Activated naive CD4-positive, alpha-beta T cell treated with anti-CD3 and anti-CD28 coated beads for 36 hours (primary cell): ENCODE results near the gene STX18. TPM values are rescaled to one million over a fixed set of nuclear protein-coding genes. Genes with fewer than 3 reads are reported as not detected.
"Not testable (repeated sequence)": the region's sequence is repeated elsewhere in the genome, so short reads cannot be mapped to it uniquely, and the experiment has no call there.

Experiments
- CTCF ChIA-PET: fragments of 350-600 bp; sonication (Branson Sonifier 250); formaldehyde crosslinking; loops from one replicate; lab custom pipeline; 2021; ENCODE audit warnings: antibody characterized with exemption; lab: Charles Lee
- DNase-seq: peaks from one replicate; pipeline ENCODE4 v3.0.0-alpha.2; 2020
- H3K27ac Mint-ChIP-seq: one replicate; pipeline ENCODE4 v1.8.0; 2021; ENCODE audit warnings: mild to moderate bottlenecking, mixed read lengths
- H3K27me3 Mint-ChIP-seq: one replicate; pipeline ENCODE4 v1.8.0; 2021; ENCODE audit warnings: low read depth, mixed read lengths
- H3K36me3 Mint-ChIP-seq: one replicate; pipeline ENCODE4 v1.8.0; 2021; ENCODE audit warnings: low read depth, mixed read lengths
- H3K4me1 Mint-ChIP-seq: one replicate; pipeline ENCODE4 v1.8.0; 2021; ENCODE audit warnings: low read depth, mixed read lengths
- H3K4me3 Mint-ChIP-seq: one replicate; pipeline ENCODE4 v1.8.0; 2021; ENCODE audit warnings: mild to moderate bottlenecking, moderate library complexity, mixed read lengths
- H3K9me3 Mint-ChIP-seq: one replicate; pipeline ENCODE4 v1.8.0; 2021; ENCODE audit warnings: mixed read lengths
- intact Hi-C: fragments of 100-400 bp; cut with micrococcal nuclease; formaldehyde crosslinking; loops from one replicate; pipeline ENCODE4 v1.15.1; 2023
- total RNA-seq, 2 experiments: library from RNA; stranded (reverse); gene quantifications; one replicate each; pipeline ENCODE4 v1.2.3, GENCODE V29; 2021

STX18 gene
- total RNA-seq, 2 experiments from 2014 or later, result 18.3 to 19.0 TPM

DNA sequence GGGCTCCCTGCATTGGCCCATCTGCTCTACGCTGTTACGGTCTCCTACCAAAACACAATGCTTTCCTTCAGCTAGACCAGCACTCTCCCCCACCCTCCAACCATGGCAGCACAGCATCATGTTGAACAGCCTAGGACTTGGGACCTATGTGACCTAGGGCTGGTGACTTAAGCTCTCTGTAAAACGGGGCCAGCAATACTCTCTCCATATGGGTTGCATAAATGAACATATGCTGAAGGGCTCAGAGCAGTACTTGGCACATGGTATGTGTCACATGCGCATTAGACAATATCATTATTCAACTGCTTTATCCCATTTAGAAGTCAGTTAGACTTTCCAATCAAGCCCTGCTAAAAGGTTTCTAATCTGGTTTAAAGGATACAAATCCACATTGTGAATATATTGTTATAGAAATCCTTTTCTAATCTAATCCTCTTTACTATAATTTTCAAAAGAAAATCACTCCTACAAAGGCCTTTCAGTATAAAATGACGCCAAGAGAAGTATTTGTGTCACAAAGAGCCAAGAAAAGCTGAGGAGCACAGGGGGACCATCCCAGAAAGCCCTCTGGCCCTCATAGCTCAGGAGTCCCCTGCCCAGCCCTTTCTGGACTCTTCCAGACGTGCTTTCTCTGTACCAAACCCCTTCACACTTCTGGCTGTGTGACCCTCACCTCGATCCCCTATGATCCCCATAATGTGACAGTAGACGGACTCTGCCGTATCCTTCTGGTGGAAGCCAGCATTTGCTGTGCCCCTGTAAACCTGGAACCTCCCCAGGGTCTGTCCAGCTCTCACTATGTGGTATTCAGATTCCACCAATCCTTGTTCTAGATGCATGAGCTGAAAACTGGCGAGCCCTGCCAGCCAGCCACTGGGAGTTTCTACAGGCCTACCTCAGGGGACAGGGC is 112.6 kb downstream of the STX18 start:
- H3K9me3 Mint-ChIP-seq, result no peaks in the 10 kb centered on the region
- DNase-seq, result no peak
- peaks cover 2% of the 10 kb centered on the region for H3K4me1 Mint-ChIP-seq
- intact Hi-C loops, result no loop called here
- CTCF ChIA-PET, result interaction anchor here (1.0 to 2.5 kb wide), 4 partner anchors 8 to 178 kb away, joined by 3 to 10 read pairs (median 4); no protein-coding TSS in a partner anchor
- H3K4me3 Mint-ChIP-seq, result no peak overlapping the region
- no peaks in the 10 kb centered on the region for H3K27me3 Mint-ChIP-seq
- H3K36me3 Mint-ChIP-seq, result peaks cover 2% of the 10 kb centered on the region
- H3K27ac Mint-ChIP-seq, result no peak overlapping the region

DNA sequence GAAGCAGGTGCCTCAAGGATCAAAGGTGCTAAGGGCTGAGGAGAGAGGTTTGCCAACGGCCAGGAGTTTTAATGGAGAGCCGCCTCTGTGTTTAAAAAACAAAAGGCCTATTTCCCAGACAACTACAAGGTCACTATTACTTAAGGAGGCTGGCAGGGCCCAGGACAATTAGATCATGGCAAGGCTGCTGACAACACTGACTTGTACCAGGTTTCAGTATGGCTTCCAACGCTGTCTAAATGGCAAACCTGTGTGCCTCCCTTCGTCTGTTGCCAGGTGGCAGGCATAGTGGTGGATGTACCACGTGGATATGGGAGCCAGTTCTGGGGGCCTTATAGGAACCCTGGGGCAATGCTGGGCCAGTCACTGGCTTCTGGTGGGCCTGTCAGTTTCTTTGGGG is 114.0 kb downstream of the STX18 start:
- H3K27me3 Mint-ChIP-seq, result no peaks in the 10 kb centered on the region
- no peak for DNase-seq
- intact Hi-C loops, result no loop called here
- no peaks in the 10 kb centered on the region for H3K9me3 Mint-ChIP-seq
- no peaks in the 10 kb centered on the region for H3K36me3 Mint-ChIP-seq
- peaks cover 2% of the 10 kb centered on the region for H3K4me1 Mint-ChIP-seq
- CTCF ChIA-PET, result interaction anchor here (0.5 kb wide), 1 partner anchor 74 kb away, joined by 3 read pairs; no protein-coding TSS in a partner anchor
- no peak overlapping the region for H3K27ac Mint-ChIP-seq
- H3K4me3 Mint-ChIP-seq, result no peak overlapping the region

DNA sequence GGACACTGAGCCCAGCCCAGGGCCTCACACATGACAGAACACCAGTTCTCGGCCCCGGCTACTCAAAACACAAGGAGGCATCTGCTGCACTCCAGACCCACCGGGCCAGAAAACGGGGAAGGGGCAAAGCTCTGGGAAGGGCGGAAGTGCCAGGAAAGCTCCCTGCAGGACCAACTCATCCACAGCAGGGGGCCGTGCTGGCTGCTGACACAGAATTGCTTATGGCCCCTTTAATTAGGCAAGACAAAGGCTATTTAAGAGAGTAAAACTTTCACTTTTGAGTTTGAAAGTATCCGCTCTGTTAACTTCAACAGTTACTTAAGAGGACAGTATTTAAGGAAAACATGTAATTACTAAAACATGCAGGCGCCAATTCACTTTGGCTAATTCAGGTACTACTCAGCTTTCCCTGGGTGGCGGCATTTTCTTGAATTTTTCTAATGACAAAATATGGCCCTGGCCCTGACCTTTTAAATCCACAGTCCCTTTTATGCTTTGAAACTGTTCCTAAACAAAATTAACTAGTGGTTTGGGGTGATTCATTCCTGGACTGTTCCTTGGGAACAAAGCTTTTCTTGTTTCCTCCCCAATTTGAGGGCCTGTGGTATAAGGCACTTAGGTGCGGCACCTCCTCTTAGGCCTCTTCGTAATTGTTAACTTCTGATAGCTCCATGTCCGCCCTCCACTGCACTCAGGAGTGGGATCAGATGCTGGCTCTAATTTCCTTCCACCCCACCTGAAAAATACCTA is 114.6 kb downstream of the STX18 start:
- Mint-ChIP-seq H3K4me3 (no peak overlapping the region), H3K9me3 (no peaks in the 10 kb centered on the region), H3K27ac (no peak overlapping the region), H3K27me3 (no peaks in the 10 kb centered on the region), H3K36me3 (peaks cover 3% of the 10 kb centered on the region), H3K4me1 (peaks cover 2% of the 10 kb centered on the region)
- CTCF ChIA-PET, result interaction anchor here (0.5 kb wide), 1 partner anchor 73 kb away, joined by 3 read pairs; no protein-coding TSS in a partner anchor
- DNase-seq, result no peak
- intact Hi-C loops, result no loop called here

DNA sequence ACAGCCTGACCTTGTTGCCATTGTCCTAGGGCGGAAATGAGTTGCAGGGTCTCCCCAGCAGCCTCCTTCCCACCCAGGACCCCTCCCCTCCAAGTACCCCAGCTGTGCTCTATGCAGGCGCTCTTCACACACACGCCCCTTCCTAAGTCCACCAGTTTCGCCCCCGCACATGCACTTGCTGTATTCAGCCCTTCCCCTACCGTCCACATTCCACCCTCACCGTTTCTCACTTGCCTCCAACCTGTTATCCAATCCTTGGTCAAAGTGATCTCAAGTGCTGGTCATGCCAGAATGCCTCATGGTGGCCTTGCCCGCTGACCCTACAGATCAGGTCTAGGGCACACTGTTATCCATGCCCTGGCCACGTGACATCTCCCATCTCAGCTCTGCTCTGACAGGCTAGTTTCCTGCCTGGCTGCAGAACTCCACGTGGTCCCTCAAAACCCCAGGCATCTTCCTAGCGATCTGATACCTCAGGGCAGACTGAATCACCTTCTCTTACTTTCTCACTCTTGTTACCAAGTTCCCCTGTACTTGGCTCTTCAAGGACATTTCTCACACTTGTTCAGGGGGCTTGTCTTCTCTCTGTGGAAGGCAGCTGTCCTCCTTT is 115.2 kb downstream of the STX18 start:
- Mint-ChIP-seq H3K27ac (peak overlapping the region; percentile 9), H3K4me1 (peaks cover 2% of the 10 kb centered on the region), H3K27me3 (no peaks in the 10 kb centered on the region), H3K36me3 (peaks cover 4% of the 10 kb centered on the region), H3K4me3 (no peak overlapping the region), H3K9me3 (no peaks in the 10 kb centered on the region)
- intact Hi-C loops, result no loop called here
- no peak for DNase-seq
- CTCF ChIA-PET, result no interaction called here

DNA sequence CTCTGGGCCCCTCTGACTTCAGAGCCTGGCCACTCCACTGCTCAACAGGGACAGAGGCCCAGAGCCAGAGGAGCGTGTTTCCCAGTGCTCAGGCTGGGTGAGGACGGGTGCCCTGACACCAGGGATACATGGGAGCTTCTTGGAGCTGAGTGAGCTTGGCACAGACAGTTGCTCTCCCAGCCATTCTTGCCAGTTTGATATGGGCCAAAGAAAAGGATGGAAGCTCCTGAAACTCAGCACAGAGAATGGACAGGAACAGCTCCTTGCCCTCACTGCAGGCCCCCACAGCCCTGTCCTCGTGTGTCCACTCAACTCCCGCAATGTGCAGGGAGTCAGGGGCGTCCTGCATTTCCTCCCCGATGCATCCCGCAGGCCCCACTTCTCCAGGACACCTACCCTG is 116.2 kb downstream of the STX18 start:
- peaks cover 7% of the 10 kb centered on the region for H3K36me3 Mint-ChIP-seq
- H3K27ac Mint-ChIP-seq, result no peak overlapping the region
- intact Hi-C loops, result no loop called here
- H3K9me3 Mint-ChIP-seq, result no peaks in the 10 kb centered on the region
- H3K4me3 Mint-ChIP-seq, result no peak overlapping the region
- CTCF ChIA-PET, result no interaction called here
- H3K27me3 Mint-ChIP-seq, result no peaks in the 10 kb centered on the region
- peaks cover 2% of the 10 kb centered on the region for H3K4me1 Mint-ChIP-seq
- DNase-seq, result no peak

DNA sequence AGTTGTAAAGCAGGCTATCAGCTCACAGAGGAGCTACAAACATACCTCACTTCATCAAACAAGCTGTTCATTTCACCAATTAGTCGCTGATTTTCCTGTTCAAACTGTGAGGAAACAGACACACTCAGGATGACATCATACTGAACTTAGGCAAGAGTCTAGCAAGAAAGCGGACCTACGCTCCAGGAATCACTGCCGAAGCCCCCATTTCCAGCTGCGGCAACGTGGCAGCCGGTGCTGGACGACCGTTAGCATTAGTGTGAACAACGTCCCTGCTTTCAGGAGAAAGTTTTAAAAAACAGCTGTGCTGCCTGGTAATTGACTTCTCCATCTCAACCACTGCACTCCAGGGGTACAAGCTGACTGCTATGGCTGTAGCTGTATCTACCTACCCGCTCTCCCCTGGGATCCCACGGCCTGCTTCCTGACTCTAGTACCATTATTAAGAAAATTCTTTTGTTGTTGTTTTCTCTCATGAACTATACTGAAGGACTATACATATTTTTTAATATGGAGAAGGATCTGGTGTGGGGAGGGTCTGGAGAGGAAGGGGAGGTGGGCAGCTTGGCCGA is 116.6 kb downstream of the STX18 start:
- Mint-ChIP-seq H3K9me3 (no peaks in the 10 kb centered on the region), H3K4me1 (no peaks in the 10 kb centered on the region), H3K36me3 (peaks cover 9% of the 10 kb centered on the region), H3K27me3 (no peaks in the 10 kb centered on the region), H3K27ac (no peak overlapping the region), H3K4me3 (no peak overlapping the region)
- no peak for DNase-seq
- CTCF ChIA-PET, result no interaction called here
- intact Hi-C loops, result no loop called here

DNA sequence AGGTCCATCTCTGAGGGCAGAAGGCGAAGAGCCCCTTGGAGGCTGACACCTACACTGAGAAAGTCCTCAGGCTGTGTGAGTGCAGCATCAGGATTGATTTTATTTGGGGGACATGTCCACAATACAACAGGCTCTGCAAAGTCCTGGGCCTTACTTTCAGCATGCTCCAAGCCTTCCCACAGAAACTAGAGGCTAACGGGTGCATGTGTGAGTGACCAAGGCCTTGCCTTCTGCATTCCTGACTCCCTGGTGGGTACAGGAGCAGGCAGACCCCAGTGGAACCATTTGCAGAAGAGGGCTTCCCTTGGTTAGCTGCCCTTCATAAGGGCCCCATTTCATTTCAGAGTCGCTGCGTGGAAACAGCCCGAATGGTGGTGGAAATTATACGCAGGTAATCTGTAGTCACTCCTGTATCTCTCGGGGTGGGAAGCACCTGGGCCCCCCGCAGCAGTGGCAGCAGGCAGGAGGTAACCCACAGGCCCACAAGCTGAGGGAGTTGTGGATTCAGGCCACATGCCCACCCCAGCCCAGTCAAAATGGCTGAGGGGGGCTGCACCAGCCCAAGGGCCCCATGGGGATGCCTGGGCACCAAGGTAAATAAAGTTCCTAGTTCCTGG is 117.2 kb downstream of the STX18 start:
- H3K4me1 Mint-ChIP-seq, result peaks cover 2% of the 10 kb centered on the region
- H3K27ac Mint-ChIP-seq, result no peak overlapping the region
- DNase-seq, result no peak
- intact Hi-C loops, result no loop called here
- no peaks in the 10 kb centered on the region for H3K27me3 Mint-ChIP-seq
- no peak overlapping the region for H3K4me3 Mint-ChIP-seq
- H3K36me3 Mint-ChIP-seq, result peaks cover 12% of the 10 kb centered on the region
- no peaks in the 10 kb centered on the region for H3K9me3 Mint-ChIP-seq
- CTCF ChIA-PET, result no interaction called here

DNA sequence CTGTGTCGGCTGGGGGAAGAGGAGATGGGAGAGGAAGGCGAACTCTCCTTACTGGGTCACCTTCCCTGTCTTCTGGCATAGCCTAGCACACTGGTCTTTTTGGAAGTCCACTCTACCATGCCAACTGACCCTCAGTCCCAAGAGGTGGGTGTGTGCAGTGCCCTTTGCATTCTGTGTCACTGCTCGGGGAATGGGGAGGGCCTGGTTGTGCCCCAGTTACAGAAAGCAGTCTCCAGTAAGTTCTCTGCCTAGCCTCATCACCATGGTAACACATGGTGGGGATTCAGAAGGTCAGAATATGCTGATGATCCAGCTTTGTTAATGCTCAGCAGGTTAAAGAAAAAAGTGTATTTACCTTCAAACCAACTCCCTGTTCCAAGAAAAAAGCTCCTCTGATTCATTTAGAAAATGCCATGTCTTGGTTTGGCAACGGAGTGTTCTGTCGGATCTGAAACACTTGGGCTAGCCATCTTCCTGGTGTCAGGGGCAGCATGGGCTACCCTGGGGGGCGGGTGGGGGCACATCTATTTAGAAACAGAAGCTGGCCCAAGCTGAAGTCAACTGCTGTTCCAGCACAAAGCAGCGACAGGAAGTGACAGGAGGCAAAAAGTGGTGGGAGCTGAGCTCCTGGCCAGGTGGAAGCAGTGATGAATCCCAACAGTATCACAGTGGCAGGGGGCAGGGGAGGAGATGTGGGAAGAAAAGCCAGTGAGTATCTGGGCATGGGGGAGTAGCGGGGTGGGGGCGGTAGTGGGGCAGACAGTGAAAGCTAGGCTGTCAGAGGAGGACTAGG is 117.9 kb downstream of the STX18 start:
- Mint-ChIP-seq H3K27ac (no peak overlapping the region), H3K36me3 (peaks cover 18% of the 10 kb centered on the region), H3K4me1 (peaks cover 9% of the 10 kb centered on the region), H3K27me3 (no peaks in the 10 kb centered on the region), H3K4me3 (no peak overlapping the region), H3K9me3 (no peaks in the 10 kb centered on the region)
- no peak for DNase-seq
- CTCF ChIA-PET, result no interaction called here
- intact Hi-C loops, result no loop called here

DNA sequence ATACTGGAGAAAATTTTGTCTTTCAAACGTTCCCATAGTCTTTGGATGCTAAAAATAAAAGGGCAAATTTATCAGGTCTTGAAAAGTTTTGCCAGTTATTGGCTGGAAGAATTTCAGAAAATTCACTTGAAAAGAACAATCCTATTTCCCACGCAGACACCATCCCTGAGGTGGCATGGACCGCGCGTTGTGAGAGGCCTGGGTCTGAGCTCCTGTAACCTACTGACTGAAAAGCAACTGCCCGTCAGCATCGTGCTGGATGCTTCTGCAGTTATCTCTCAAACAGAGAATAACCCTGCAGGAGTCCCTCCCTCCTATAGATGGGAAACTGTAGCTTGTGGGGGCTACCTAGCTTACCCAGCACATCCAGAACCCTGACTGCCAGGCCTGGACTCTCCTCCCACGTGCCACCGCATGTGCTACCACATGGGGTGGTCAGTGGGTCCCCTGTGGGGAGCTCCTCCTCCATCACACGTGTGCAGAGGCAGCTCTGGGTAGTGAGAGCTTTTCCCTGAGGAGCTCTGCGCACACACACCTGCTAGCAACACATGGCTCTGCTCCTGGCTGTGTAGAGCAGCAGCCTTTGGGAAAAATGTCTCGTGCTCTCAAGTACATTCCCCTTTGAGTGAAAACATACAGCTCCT is 118.9 kb downstream of the STX18 start:
- Mint-ChIP-seq H3K4me3 (no peak overlapping the region), H3K4me1 (peaks cover 18% of the 10 kb centered on the region), H3K9me3 (no peaks in the 10 kb centered on the region), H3K36me3 (peaks cover 24% of the 10 kb centered on the region), H3K27me3 (no peaks in the 10 kb centered on the region), H3K27ac (no peak overlapping the region)
- DNase-seq, result no peak
- intact Hi-C loops, result no loop called here
- CTCF ChIA-PET, result no interaction called here

DNA sequence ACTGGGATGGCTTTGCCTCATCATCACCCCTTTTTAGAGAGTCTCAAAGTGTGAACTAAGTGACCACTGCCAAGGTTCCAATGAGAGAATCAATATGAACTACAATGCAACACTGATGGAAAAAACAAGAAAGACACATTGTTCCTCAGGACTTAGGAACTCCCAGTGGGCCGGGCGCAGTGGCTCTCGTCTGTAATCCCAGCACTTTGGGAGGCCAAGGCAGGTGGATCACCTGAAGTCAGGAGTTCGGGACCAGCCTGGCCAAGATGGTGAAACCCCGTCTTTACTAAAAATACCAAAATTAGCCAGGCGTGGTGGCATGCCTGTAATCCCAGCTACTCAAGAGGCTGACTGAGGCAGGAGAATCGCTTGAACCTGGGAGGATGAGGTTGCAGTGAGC is 119.7 kb downstream of the STX18 start:
- H3K4me3 Mint-ChIP-seq, H3K9me3 Mint-ChIP-seq, intact Hi-C loops, H3K27ac Mint-ChIP-seq, DNase-seq, H3K27me3 Mint-ChIP-seq: not testable (repeated sequence)
- CTCF ChIA-PET, result interaction anchor here (0.7 to 2.3 kb wide), 2 partner anchors 9 to 178 kb away, joined by 5 to 10 read pairs; no protein-coding TSS in a partner anchor
- peaks cover 26% of the 10 kb centered on the region for H3K36me3 Mint-ChIP-seq
- H3K4me1 Mint-ChIP-seq, result peaks cover 24% of the 10 kb centered on the region

DNA sequence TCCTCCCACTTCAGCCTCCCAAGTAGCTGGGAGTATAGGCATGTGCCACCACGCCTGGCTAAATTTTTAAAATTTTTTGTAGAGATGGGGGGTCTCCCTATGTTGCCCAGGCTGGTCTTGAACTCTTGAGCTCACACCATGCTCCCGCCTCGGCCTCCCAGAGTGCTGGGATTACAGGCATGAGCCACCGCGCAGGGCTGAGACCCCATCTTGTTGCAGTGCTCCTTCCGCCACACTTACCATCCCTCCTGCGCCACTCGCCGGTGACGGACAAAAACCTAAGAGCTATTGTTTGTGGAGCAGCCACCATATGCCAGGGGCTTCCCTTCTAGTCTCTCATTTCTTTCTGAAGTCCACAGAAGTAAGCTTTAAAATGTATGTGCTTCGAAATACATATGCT is 120.5 kb downstream of the STX18 start:
- no peak overlapping the region for H3K27ac Mint-ChIP-seq
- CTCF ChIA-PET, result interaction anchor here (0.6 to 2.3 kb wide), 2 partner anchors 9 to 26 kb away, joined by 4 to 10 read pairs; no protein-coding TSS in a partner anchor
- H3K4me1 Mint-ChIP-seq, result peaks cover 26% of the 10 kb centered on the region
- no peaks in the 10 kb centered on the region for H3K27me3 Mint-ChIP-seq
- DNase-seq, result no peak
- no peak overlapping the region for H3K4me3 Mint-ChIP-seq
- no peaks in the 10 kb centered on the region for H3K9me3 Mint-ChIP-seq
- intact Hi-C loops, result no loop called here
- peaks cover 32% of the 10 kb centered on the region for H3K36me3 Mint-ChIP-seq
